IMR-90 (cell line): ENCODE measurements around the gene PCDH1. TPM values are rescaled to one million over a fixed set of nuclear protein-coding genes. Genes with fewer than 3 reads are reported as not detected.
A peak's percentile ranks its signal among the peaks of the same experiment; 100 is the strongest.

Source experiments
- ATAC-seq: fragments of 200-7000 bp; cut with Tn5 transposase; 2 replicates; pipeline ENCODE4 v1.9.1; 2020; ENCODE audit warnings: low read depth, mild to moderate bottlenecking, moderate library complexity
- BruUV-seq: library from RNA; stranded (reverse); fragments of 400-500 nt; replicated peaks from 2 replicates; lab custom pipeline; 2021; lab: Mats Ljungman, UMichigan
- CTCF ChIA-PET: fragments of 300-600 bp; formaldehyde crosslinking; extraction: SDS; loops from one replicate; lab custom pipeline; 2021; ENCODE audit warnings: antibody characterized with exemption; lab: Yijun Ruan, JAX
- POLR2A ChIA-PET: fragments of 300-600 bp; sonication (Branson Sonifier 250); formaldehyde crosslinking; loops from one replicate; lab custom pipeline; 2022; ENCODE audit warnings: antibody characterized with exemption; ENCODE audit not compliant: unreplicated experiment; lab: Charles Lee
- DNase-seq: peaks from one replicate; pipeline ENCODE4 v3.0.0; 2013
- H2AFZ ChIP-seq: replicated peaks from 2 replicates; pipeline ENCODE3; 2013; ENCODE audit warnings: low read length, mild to moderate bottlenecking; ENCODE audit not compliant: poor library complexity
- H2AK5ac ChIP-seq: 2 replicates; pipeline ENCODE4 v1.6.1; 2013; ENCODE audit warnings: low read depth, low read length, inconsistent platforms
- H2AK9ac ChIP-seq: replicated peaks from 2 replicates; pipeline ENCODE3; 2013; ENCODE audit warnings: mild to moderate bottlenecking, low read depth, low read length, moderate library complexity; ENCODE audit not compliant: poor library complexity
- H2BK120ac ChIP-seq: 2 replicates; pipeline ENCODE4 v1.6.1; 2013; ENCODE audit warnings: low read depth, low read length, inconsistent platforms
- H2BK15ac ChIP-seq: 3 replicates; pipeline ENCODE4 v1.6.1; 2013; ENCODE audit warnings: low read depth, low read length, inconsistent platforms
- H2BK20ac ChIP-seq: 2 replicates; pipeline ENCODE4 v1.6.1; 2013; ENCODE audit warnings: low read depth, mild to moderate bottlenecking, inconsistent platforms, low read length, moderate library complexity
- H2BK5ac ChIP-seq: 2 replicates; pipeline ENCODE4 v1.6.1; 2013; ENCODE audit warnings: mild to moderate bottlenecking, low read depth, low read length, inconsistent platforms; ENCODE audit not compliant: poor library complexity, severe bottlenecking
- H3K14ac ChIP-seq: replicated peaks from 2 replicates; pipeline ENCODE4 v1.6.1; 2013; ENCODE audit warnings: low read depth, low read length, inconsistent platforms
- H3K18ac ChIP-seq: 2 replicates; pipeline ENCODE4 v1.6.1; 2013; ENCODE audit warnings: low read depth, low read length, control low read depth
- H3K23ac ChIP-seq: 2 replicates; pipeline ENCODE4 v1.6.1; 2013; ENCODE audit warnings: low read depth, low read length, inconsistent platforms
- H3K27ac ChIP-seq: 2 replicates; pipeline ENCODE4 v1.5.1; 2013; ENCODE audit warnings: mild to moderate bottlenecking, control low read depth, low read length; ENCODE audit not compliant: insufficient read depth
- H3K27me3 ChIP-seq: 2 replicates; pipeline ENCODE4 v1.6.1; 2013; ENCODE audit warnings: low read length; ENCODE audit not compliant: control insufficient read depth, insufficient read depth
- H3K36me3 ChIP-seq: 2 replicates; pipeline ENCODE4 v1.6.1; 2013; ENCODE audit warnings: low read length, mixed read lengths; ENCODE audit not compliant: control insufficient read depth, insufficient read depth
- H3K4ac ChIP-seq: 2 replicates; pipeline ENCODE4 v1.6.1; 2013; ENCODE audit warnings: low read depth, low read length, inconsistent platforms
- H3K4me1 ChIP-seq: 2 replicates; pipeline ENCODE4 v1.6.1; 2013; ENCODE audit warnings: low read length, mixed read lengths; ENCODE audit not compliant: control insufficient read depth, insufficient read depth
- H3K4me2 ChIP-seq: 2 replicates; pipeline ENCODE4 v1.6.1; 2013; ENCODE audit warnings: low read depth, mild to moderate bottlenecking, control low read depth, low read length, moderate library complexity
- H3K4me3 ChIP-seq: 2 replicates; pipeline ENCODE4 v1.5.1; 2013; ENCODE audit warnings: low read depth, mild to moderate bottlenecking, control low read depth, low read length, moderate library complexity; ENCODE audit not compliant: insufficient read depth
- H3K56ac ChIP-seq: 2 replicates; pipeline ENCODE4 v1.6.1; 2013; ENCODE audit warnings: low read length, inconsistent platforms; ENCODE audit not compliant: insufficient read depth; ENCODE audit errors: extremely low read depth
- H3K79me1 ChIP-seq, 2 experiments: 2 replicates each; pipeline ENCODE4 v1.6.1; 2013; ENCODE audit warnings: low read length in 2 of 2, inconsistent platforms in 1 of 2, low read depth in 1 of 2
- H3K9ac ChIP-seq: 2 replicates; pipeline ENCODE4 v1.6.1; 2013; ENCODE audit warnings: low read depth, low read length, control low read depth
- H3K9me1 ChIP-seq: 2 replicates; pipeline ENCODE4 v1.6.1; 2013; ENCODE audit warnings: low read length, inconsistent platforms; ENCODE audit not compliant: insufficient read depth
- H3K9me3 ChIP-seq: 2 replicates; pipeline ENCODE4 v1.6.1; 2013; ENCODE audit warnings: low read length; ENCODE audit not compliant: control insufficient read depth, insufficient read depth
- H4K20me1 ChIP-seq: 2 replicates; pipeline ENCODE4 v1.6.1; 2013; ENCODE audit warnings: low read length, inconsistent platforms; ENCODE audit not compliant: insufficient read depth
- H4K5ac ChIP-seq: 2 replicates; pipeline ENCODE4 v1.6.1; 2013; ENCODE audit warnings: mild to moderate bottlenecking, low read depth, low read length, control low read depth
- H4K8ac ChIP-seq, 2 experiments: 2 replicates each; pipeline ENCODE4 v1.6.1; 2013; ENCODE audit warnings: low read depth in 2 of 2, low read length in 2 of 2, control low read depth in 1 of 2, inconsistent platforms in 1 of 2
- H4K91ac ChIP-seq: 2 replicates; pipeline ENCODE4 v1.6.1; 2013; ENCODE audit warnings: low read depth, low read length, inconsistent platforms; ENCODE audit not compliant: insufficient read depth
- MAZ ChIP-seq: IDR thresholded peaks from 2 replicates; pipeline ENCODE4 v1.6.1; 2012; ENCODE audit warnings: low read depth, mild to moderate bottlenecking, low read length, improper control_type of control experiment, moderate library complexity, borderline replicate concordance
- POLR2A ChIP-seq: IDR thresholded peaks from 2 replicates; pipeline ENCODE4 v1.6.1; 2012; ENCODE audit warnings: mild to moderate bottlenecking, low read depth, low read length
- RAD21 ChIP-seq: IDR thresholded peaks from 2 replicates; pipeline ENCODE4 v1.6.1; 2012; ENCODE audit warnings: low read length, improper control_type of control experiment
- WGBS, 2 experiments: methylation state at CpG; one replicate each; pipeline versions ENCODE4 v1.1.5 to v1.1.7; 2013; ENCODE audit warnings: missing lambda C conversion rate in 2 of 2; ENCODE audit not compliant: insufficient read length in 1 of 2; ENCODE audit errors: extremely low coverage in 2 of 2; 5-methylcytosine and 5-hydroxymethylcytosine counted together
- dilution Hi-C: fragments of 300-500 bp; cut with HindIII; formaldehyde crosslinking; loops from one replicate; pipeline ENCODE4 v1.14.3; 2018; ENCODE audit warnings: low sequenced_read_pairs; ENCODE audit not compliant: unreplicated experiment
- in situ Hi-C: fragments of 300-500 bp; cut with MboI; formaldehyde crosslinking; loops from 3 replicates; pipeline ENCODE4 v1.14.3; 2019; ENCODE audit warnings: low sequenced_read_pairs, inconsistent platforms, mixed read lengths
- intact Hi-C: fragments of 100-400 bp; cut with micrococcal nuclease; formaldehyde crosslinking; loops from 2 replicates; pipeline ENCODE4 v1.10.0; 2022
- polyA plus RNA-seq, 3 experiments: library from polyadenylated mRNA; depleted of rRNA; stranded (reverse); fragments of >200 nt; gene quantifications; 2 replicates each; pipeline ENCODE4 v1.2.3, GENCODE V29; 2012; ENCODE audit warnings: low replicate concordance in 1 of 3
- total RNA-seq: library from RNA; depleted of rRNA; stranded (reverse); fragments of >200 nt; gene quantifications from 2 replicates; pipeline ENCODE4 v1.2.3, GENCODE V29; 2012

The PCDH1 gene
- total and polyA plus RNA-seq, 2 of the 4 experiments (the other 2 are of a cell fraction), result 0.74 to 0.90 TPM

DNA sequence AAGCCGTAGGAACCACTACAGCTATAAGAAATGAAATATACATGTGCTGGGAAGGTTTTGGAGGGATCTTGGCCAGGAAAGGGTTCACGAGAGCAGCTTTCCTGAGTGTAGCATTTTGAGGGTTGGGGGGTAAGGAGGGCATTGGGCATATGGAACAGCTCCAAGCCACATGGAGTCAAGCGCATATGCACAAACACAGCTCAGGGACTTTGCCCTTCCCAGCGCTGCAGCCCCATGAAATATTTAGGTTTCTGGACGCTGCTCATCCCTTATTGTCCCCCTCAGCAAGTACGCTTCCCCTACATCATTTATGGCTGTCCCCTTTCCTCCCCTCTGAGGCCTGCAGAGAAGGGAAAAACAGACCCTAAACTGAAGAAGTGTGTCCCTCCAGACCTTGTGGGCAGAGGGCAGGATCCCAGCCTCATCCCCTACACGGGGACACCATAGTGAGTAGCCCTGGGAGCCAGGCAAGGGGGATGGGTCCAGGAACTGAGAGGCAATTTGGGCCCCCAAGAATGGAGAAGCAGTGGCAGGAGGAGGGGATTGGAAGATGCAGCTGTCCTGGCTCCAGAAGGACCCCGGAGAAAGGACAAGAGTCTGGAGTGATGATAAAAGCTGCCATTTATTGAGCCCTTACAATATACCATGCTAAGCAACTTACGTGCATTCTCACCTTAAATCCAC lies 33.7 kb downstream of the PCDH1 start:
- no peak for ATAC-seq

More for the DNA sequence above, 33.7 kb downstream of the PCDH1 start:
- H3K9me1 ChIP-seq, result peaks cover 26% of the 10 kb centered on the region
- no peak overlapping the region for H2BK5ac ChIP-seq
- WGBS, 2 experiments, result 90% methylated on average over 2 of the region's 9 CpGs; no CpG with 5 or more reads in 1 of the 2 experiments
- intact Hi-C loops (no loop called here), dilution Hi-C loops (no loop called here), in situ Hi-C loops (no loop called here)
- H3K4ac ChIP-seq, result peak overlapping the region; percentile 30
- no peak overlapping the region for H3K9ac ChIP-seq
- no peak for DNase-seq
- H3K14ac ChIP-seq, result no peak overlapping the region
- H4K5ac ChIP-seq, result no peak overlapping the region
- H3K4me1 ChIP-seq, result peaks cover 17% of the 10 kb centered on the region
- no peak overlapping the region for H3K4me3 ChIP-seq
- no TSS peak for BruUV-seq
- H3K27me3 ChIP-seq, result peaks cover 3% of the 10 kb centered on the region; the same call in 1 of the 2 replicates
- H2AFZ ChIP-seq, result no peak overlapping the region
- peak overlapping the region; percentile 73; the same call in 1 of the 2 replicates for H4K91ac ChIP-seq
- no peaks in the 10 kb centered on the region for H4K20me1 ChIP-seq
- H4K8ac ChIP-seq, result no peak overlapping the region; a peak in 1 of 4 replicates
- ChIA-PET CTCF (interaction anchor here (1.1 kb wide), 2 partner anchors 34 to 35 kb away, joined by 3 to 4 read pairs; partner anchors contain the start of gene PCDH1), POLR2A (no interaction called here)
- no peaks in the 10 kb centered on the region for H3K36me3 ChIP-seq
- no peak overlapping the region for H3K18ac ChIP-seq
- H3K56ac ChIP-seq, result no peak overlapping the region; the same call in 1 of the 2 replicates
- H2BK20ac ChIP-seq, result peak overlapping the region; percentile 34
- H2AK9ac ChIP-seq, result no peak overlapping the region
- peak overlapping the region; percentile 70 for H2BK120ac ChIP-seq
- TF ChIP-seq RAD21 (no peak), POLR2A (no peak), MAZ (no peak)
- peak overlapping the region; percentile 64; the same call in 2 of the 3 replicates for H2BK15ac ChIP-seq
- H3K4me2 ChIP-seq, result no peak overlapping the region
- peak overlapping the region; percentile 35; the same call in 1 of the 2 replicates for H2AK5ac ChIP-seq
- H3K9me3 ChIP-seq, result no peaks in the 10 kb centered on the region
- H3K27ac ChIP-seq, result no peak overlapping the region
- 0 out of 2 replicates have a peak overlapping the region, but pooled peaks have one; percentile 15 for H3K23ac ChIP-seq
- H3K79me1 ChIP-seq, result no peaks in the 10 kb centered on the region
